HG03066 (cell line): ENCODE data around the gene SON.
A peak's percentile ranks its signal among the peaks of the same experiment; 100 is the strongest.
"Not testable (repeated sequence)": the region's sequence is repeated elsewhere in the genome, so short reads cannot be mapped to it uniquely, and the experiment has no call there.

Experiments
- ATAC-seq: cut with Tn5 transposase; IDR thresholded peaks from one replicate; pipeline ENCODE4 v1.9.1; 2021; ENCODE audit warnings: low read depth; ENCODE audit not compliant: unreplicated experiment

Gene SON

GRCh38 chr21:33542640-33543504, at the start of gene SON:
Gene SON, plus strand, starts transcription at chr21:33543038. Its CDS starts 55 bp downstream, at chr21:33543093.
- ATAC-seq, result peak; percentile 92

- ATAC-seq, result no peak
Measured at GRCh38 chr21:33493756-33494155, 49.1 kb upstream of the SON start.

GRCh38 chr21:33495743-33496142, 47.1 kb upstream of the SON start:
- ATAC-seq, result no peak

GRCh38 chr21:33496345-33496744, 46.5 kb upstream of the SON start:
- ATAC-seq, result no peak

GRCh38 chr21:33505833-33506232, 37.0 kb upstream of the SON start:
- ATAC-seq, result no peak

- ATAC-seq, result not testable (repeated sequence)
Measured at GRCh38 chr21:33507003-33507402, 35.8 kb upstream of the SON start.

GRCh38 chr21:33510826-33511225, 32.0 kb upstream of the SON start:
- ATAC-seq, result no peak

GRCh38 chr21:33511639-33512038, 31.2 kb upstream of the SON start:
- no peak for ATAC-seq

- no peak for ATAC-seq
Measured at GRCh38 chr21:33512481-33512880, 30.4 kb upstream of the SON start.

GRCh38 chr21:33514229-33514628, 28.6 kb upstream of the SON start:
- ATAC-seq, result no peak

GRCh38 chr21:33518899-33519298, 23.9 kb upstream of the SON start:
- no peak for ATAC-seq

GRCh38 chr21:33522297-33522952, 20.4 kb upstream of the SON start:
- no peak for ATAC-seq

- ATAC-seq, result no peak
Measured at GRCh38 chr21:33522953-33523349, 19.9 kb upstream of the SON start.

GRCh38 chr21:33531007-33531406, 11.8 kb upstream of the SON start:
- ATAC-seq, result no peak

GRCh38 chr21:33537212-33537611, 5.6 kb upstream of the SON start:
- no peak for ATAC-seq

- ATAC-seq, result no peak
Measured at GRCh38 chr21:33539616-33540015, 3.2 kb upstream of the SON start.

GRCh38 chr21:33540711-33541104, 2.1 kb upstream of the SON start:
- ATAC-seq, result no peak

GRCh38 chr21:33541105-33541711, 1.6 kb upstream of the SON start:
- ATAC-seq, result no peak

GRCh38 chr21:33541756-33542639, 840 bp upstream of the SON start, which contains the start of gene GART:
Gene GART, minus strand, starts transcription at chr21:33542117. Its CDS starts 2,802 bp downstream, at chr21:33539315.
- ATAC-seq, result peak; percentile 45

GRCh38 chr21:33543505-33544129, 779 bp downstream of the SON start:
- ATAC-seq, result peak; percentile 20
